Bronchial epithelial cell (primary cell): Measurements from ENCODE around the gene CIB1. TPM values are rescaled to one million over a fixed set of nuclear protein-coding genes. Genes with fewer than 3 reads are reported as not detected.

ENCODE experiments used
- DNase-seq: peaks from one replicate; pipeline ENCODE4 v3.0.0-alpha.2; 2010; ENCODE audit warnings: low read depth
- FAIRE-seq: peaks from 2 replicates; lab custom pipeline; 2011; peaks lifted over from hg19 to GRCh38; lab: Jason Lieb, UNC
- H3K27me3 ChIP-seq: 2 replicates; pipeline ENCODE4 v1.5.1; 2011; ENCODE audit warnings: low read length; ENCODE audit not compliant: control insufficient read depth, insufficient read depth
- H3K36me3 ChIP-seq: 2 replicates; pipeline ENCODE4 v1.5.1; 2011; ENCODE audit warnings: low read length; ENCODE audit not compliant: control insufficient read depth, insufficient read depth
- H3K4me3 ChIP-seq: 2 replicates; pipeline ENCODE4 v1.5.1; 2011; ENCODE audit warnings: mild to moderate bottlenecking, low read depth, low read length, control low read depth
- total RNA-seq: library from RNA; depleted of rRNA; stranded (reverse); fragments of >200 nt; gene quantifications from 2 replicates; pipeline ENCODE4 v1.2.1, GENCODE V29; 2014
- TF ChIP-seq, protein P1 (sequence below): IDR thresholded peaks from 2 replicates; pipeline ENCODE4 v1.5.1; 2011; ENCODE audit warnings: mild to moderate bottlenecking, moderate library complexity, low read length, control low read depth, inconsistent platforms; ENCODE audit not compliant: insufficient read depth, severe bottlenecking

CIB1 gene
- total RNA-seq, 1 donor from 2014 or later, result 41.1 TPM

GRCh38 chr15:90214553-90215196 is 19.1 kb downstream of the CIB1 start:
- Histone ChIP-seq H3K36me3 (peaks cover 21% of the 10 kb centered on the region), H3K27me3 (no peaks in the 10 kb centered on the region), H3K4me3 (no peak overlapping the region)
- TF ChIP-seq, protein P1, sequence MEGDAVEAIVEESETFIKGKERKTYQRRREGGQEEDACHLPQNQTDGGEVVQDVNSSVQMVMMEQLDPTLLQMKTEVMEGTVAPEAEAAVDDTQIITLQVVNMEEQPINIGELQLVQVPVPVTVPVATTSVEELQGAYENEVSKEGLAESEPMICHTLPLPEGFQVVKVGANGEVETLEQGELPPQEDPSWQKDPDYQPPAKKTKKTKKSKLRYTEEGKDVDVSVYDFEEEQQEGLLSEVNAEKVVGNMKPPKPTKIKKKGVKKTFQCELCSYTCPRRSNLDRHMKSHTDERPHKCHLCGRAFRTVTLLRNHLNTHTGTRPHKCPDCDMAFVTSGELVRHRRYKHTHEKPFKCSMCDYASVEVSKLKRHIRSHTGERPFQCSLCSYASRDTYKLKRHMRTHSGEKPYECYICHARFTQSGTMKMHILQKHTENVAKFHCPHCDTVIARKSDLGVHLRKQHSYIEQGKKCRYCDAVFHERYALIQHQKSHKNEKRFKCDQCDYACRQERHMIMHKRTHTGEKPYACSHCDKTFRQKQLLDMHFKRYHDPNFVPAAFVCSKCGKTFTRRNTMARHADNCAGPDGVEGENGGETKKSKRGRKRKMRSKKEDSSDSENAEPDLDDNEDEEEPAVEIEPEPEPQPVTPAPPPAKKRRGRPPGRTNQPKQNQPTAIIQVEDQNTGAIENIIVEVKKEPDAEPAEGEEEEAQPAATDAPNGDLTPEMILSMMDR, result peak; percentile 53
- DNase-seq (no peak), FAIRE-seq (no peak)

DNA sequence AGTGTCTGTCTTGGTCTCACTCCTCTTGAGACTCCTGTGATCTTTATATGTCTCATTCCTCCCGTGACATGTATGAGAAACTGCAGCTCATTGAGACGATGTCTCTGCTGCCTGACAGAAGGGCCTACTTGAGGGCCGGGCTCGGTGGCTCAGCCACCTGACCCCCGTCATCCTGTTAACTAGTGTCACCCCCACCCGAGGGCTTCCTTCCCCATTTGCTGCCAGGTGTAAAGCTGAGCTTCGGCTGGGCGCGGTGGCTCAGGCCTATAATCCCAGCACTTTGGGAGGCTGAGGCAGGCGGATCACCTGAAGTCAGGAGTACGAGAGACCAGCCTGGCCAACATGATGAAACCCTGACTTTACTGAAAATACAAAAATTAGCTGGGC is 19.9 kb downstream of the CIB1 start:
- no peak for FAIRE-seq
- Histone ChIP-seq H3K4me3 (no peak overlapping the region), H3K27me3 (no peaks in the 10 kb centered on the region), H3K36me3 (peaks cover 16% of the 10 kb centered on the region)
- DNase-seq, result no peak
- TF ChIP-seq, protein P1, result no peak

DNA sequence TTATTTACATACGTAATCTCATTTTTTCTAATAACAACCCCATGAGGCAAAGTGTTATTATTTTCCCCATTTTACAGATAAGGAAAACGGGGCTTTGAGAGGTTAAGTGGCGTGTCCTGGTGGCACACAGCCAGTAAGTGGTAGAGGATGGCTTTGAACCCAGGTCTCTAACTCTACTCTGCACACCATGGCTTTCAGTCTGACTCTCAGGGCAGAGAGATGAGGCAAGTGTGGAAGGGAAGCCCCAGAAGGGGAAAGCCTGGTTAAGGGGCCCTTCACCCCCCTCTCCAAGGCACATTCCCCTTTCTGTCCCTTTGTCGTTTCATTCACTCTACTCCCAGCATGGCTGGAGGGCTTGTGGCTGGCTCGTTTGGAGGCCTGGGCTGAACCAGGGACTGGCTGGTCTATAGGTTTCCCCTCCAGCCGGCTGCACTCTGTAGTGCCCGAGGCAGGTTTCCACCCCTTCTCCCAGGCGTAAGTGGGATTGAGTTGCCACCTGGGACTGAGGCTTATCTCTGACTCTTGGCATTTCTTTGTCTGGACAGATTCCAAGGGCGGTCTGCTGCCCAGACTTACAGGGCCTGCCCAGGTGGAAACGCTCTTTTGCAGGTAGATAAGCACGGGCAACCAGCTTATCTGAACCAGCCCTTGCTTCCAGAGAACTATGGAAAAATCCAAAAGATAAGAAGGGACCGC is 20.5 kb downstream of the CIB1 start:
- TF ChIP-seq, protein P1, result no peak
- H3K27me3 ChIP-seq, result no peaks in the 10 kb centered on the region
- FAIRE-seq (no peak), DNase-seq (peak; percentile 62)
- peaks cover 18% of the 10 kb centered on the region for H3K36me3 ChIP-seq
- no peak overlapping the region for H3K4me3 ChIP-seq

GRCh38 chr15:90212221-90213098 is 21.3 kb downstream of the CIB1 start:
- DNase-seq, result peak; percentile 91
- TF ChIP-seq, protein P1, result no peak
- no peak for FAIRE-seq
- Histone ChIP-seq H3K36me3 (peaks cover 11% of the 10 kb centered on the region), H3K4me3 (peak overlapping the region; percentile 2), H3K27me3 (no peaks in the 10 kb centered on the region)

- Histone ChIP-seq H3K4me3 (no peak overlapping the region), H3K36me3 (peaks cover 10% of the 10 kb centered on the region), H3K27me3 (no peaks in the 10 kb centered on the region)
- peak; percentile 97 for DNase-seq
- TF ChIP-seq, protein P1, result no peak
- FAIRE-seq, result no peak
These were observed 22.1 kb downstream of the CIB1 start for GRCh38 chr15:90211440-90212143.
